SU-DHL-6 (cell line): Measurements from ENCODE around the gene C1QTNF6.

ENCODE experiments used
- H2AFZ ChIP-seq: fragments of 200-600 bp; sonication (generic); 2 replicates; pipeline ENCODE4 v1.6.1; 2014; ENCODE audit warnings: low read depth, mild to moderate bottlenecking, moderate library complexity, mixed read lengths, antibody characterized with exemption, low read length; ENCODE audit not compliant: severe bottlenecking
- H3F3A ChIP-seq: fragments of 200-600 bp; shearing (Covaris generic); 2 replicates; pipeline ENCODE4 v1.6.0; 2016; ENCODE audit warnings: antibody characterized with exemption, mild to moderate bottlenecking; ENCODE audit not compliant: insufficient read depth
- H3K27ac ChIP-seq: fragments of 200-600 bp; sonication (generic); 2 replicates; pipeline ENCODE4 v1.5.1; 2016; ENCODE audit warnings: low read depth, mild to moderate bottlenecking, low read length, moderate library complexity, mixed read lengths
- H3K27me3 ChIP-seq: fragments of 200-600 bp; sonication (generic), shearing (Covaris generic); 2 replicates; pipeline ENCODE4 v1.6.0; 2014; ENCODE audit warnings: mild to moderate bottlenecking, low read length
- H3K36me3 ChIP-seq: fragments of 200-600 bp; sonication (generic); 2 replicates; pipeline ENCODE4 v1.6.1; 2014; ENCODE audit warnings: mild to moderate bottlenecking, low read length, mixed read lengths
- H3K4me2 ChIP-seq: fragments of 300-600, 200-600 bp; shearing (Covaris generic), sonication (generic); 2 replicates; pipeline ENCODE4 v1.6.0; 2014; ENCODE audit warnings: low read length, low read depth, mild to moderate bottlenecking; ENCODE audit not compliant: poor library complexity, severe bottlenecking
- H3K4me3 ChIP-seq: fragments of 200-600 bp; sonication (generic); 2 replicates; pipeline ENCODE4 v1.5.1; 2014; ENCODE audit warnings: antibody characterized with exemption, low read length, mild to moderate bottlenecking, mixed read lengths; ENCODE audit not compliant: insufficient read depth, poor library complexity, severe bottlenecking
- H3K79me2 ChIP-seq: fragments of 200-600 bp; sonication (generic); 2 replicates; pipeline ENCODE4 v1.6.1; 2014; ENCODE audit warnings: mild to moderate bottlenecking, low read length, moderate library complexity; ENCODE audit not compliant: insufficient read depth
- H3K9ac ChIP-seq: fragments of 200-600 bp; sonication (generic); 2 replicates; pipeline ENCODE4 v1.7.0; 2014; ENCODE audit warnings: mild to moderate bottlenecking, low read length
- H3K9me2 ChIP-seq: fragments of 200-600 bp; sonication (generic); replicated peaks from 2 replicates; pipeline ENCODE4 v1.6.1; 2014; ENCODE audit warnings: low read length; ENCODE audit not compliant: insufficient read depth
- H3K9me3 ChIP-seq: fragments of 200-600 bp; sonication (generic); 2 replicates; pipeline ENCODE4 v1.6.1; 2014; ENCODE audit warnings: low read length, mixed read lengths; ENCODE audit not compliant: insufficient read depth
- H4K20me1 ChIP-seq: fragments of 200-600 bp; sonication (generic); 2 replicates; pipeline ENCODE4 v1.6.1; 2014; ENCODE audit warnings: low read depth, mild to moderate bottlenecking, antibody characterized with exemption, low read length, moderate library complexity, mixed read lengths
- EZH2phosphoT487 ChIP-seq: fragments of 200-600 bp; sonication (generic), shearing (Covaris generic); conservative IDR thresholded peaks from 2 replicates; pipeline ENCODE4 v1.6.1; 2018; ENCODE audit warnings: mild to moderate bottlenecking, antibody characterized with exemption, low read length, moderate library complexity, mixed read lengths
- TF ChIP-seq, protein P1 (sequence below): fragments of 200-600 bp; sonication (generic); IDR thresholded peaks from one replicate; pipeline ENCODE4 v1.5.1; 2017; ENCODE audit warnings: antibody characterized with exemption, mild to moderate bottlenecking, low read length, moderate library complexity; ENCODE audit not compliant: insufficient read depth, poor library complexity, severe bottlenecking

C1QTNF6 gene

DNA sequence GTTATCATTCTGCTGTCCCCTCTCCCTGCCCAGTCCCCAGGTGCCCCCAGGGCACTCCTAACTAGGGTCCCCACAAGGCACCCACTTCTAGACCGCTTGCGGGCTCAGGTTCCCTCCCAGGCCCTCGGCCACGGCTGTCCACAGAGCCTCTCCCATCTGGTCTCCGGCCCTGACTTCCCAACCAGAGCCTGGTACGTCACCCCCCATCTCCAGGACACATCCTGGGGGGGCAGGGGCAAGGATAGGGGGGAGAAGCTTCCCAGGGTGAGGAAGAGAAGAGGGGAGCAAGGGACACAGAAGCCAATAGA is 23.8 kb upstream of the C1QTNF6 start:
- H3K9me2 ChIP-seq, result no peaks in the 10 kb centered on the region
- TF ChIP-seq EZH2phosphoT487, result no peak
- TF ChIP-seq, protein P1, sequence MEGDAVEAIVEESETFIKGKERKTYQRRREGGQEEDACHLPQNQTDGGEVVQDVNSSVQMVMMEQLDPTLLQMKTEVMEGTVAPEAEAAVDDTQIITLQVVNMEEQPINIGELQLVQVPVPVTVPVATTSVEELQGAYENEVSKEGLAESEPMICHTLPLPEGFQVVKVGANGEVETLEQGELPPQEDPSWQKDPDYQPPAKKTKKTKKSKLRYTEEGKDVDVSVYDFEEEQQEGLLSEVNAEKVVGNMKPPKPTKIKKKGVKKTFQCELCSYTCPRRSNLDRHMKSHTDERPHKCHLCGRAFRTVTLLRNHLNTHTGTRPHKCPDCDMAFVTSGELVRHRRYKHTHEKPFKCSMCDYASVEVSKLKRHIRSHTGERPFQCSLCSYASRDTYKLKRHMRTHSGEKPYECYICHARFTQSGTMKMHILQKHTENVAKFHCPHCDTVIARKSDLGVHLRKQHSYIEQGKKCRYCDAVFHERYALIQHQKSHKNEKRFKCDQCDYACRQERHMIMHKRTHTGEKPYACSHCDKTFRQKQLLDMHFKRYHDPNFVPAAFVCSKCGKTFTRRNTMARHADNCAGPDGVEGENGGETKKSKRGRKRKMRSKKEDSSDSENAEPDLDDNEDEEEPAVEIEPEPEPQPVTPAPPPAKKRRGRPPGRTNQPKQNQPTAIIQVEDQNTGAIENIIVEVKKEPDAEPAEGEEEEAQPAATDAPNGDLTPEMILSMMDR, result no peak
- no peaks in the 10 kb centered on the region for H3K27me3 ChIP-seq
- no peaks in the 10 kb centered on the region for H3K36me3 ChIP-seq
- H3F3A ChIP-seq, result no peaks in the 10 kb centered on the region
- H3K9me3 ChIP-seq, result no peaks in the 10 kb centered on the region
- no peak overlapping the region for H3K9ac ChIP-seq
- no peak overlapping the region for H3K27ac ChIP-seq
- no peak overlapping the region for H3K4me3 ChIP-seq
- H4K20me1 ChIP-seq, result no peaks in the 10 kb centered on the region
- no peaks in the 10 kb centered on the region for H3K79me2 ChIP-seq
- no peak overlapping the region for H2AFZ ChIP-seq
- H3K4me2 ChIP-seq, result no peak overlapping the region

DNA sequence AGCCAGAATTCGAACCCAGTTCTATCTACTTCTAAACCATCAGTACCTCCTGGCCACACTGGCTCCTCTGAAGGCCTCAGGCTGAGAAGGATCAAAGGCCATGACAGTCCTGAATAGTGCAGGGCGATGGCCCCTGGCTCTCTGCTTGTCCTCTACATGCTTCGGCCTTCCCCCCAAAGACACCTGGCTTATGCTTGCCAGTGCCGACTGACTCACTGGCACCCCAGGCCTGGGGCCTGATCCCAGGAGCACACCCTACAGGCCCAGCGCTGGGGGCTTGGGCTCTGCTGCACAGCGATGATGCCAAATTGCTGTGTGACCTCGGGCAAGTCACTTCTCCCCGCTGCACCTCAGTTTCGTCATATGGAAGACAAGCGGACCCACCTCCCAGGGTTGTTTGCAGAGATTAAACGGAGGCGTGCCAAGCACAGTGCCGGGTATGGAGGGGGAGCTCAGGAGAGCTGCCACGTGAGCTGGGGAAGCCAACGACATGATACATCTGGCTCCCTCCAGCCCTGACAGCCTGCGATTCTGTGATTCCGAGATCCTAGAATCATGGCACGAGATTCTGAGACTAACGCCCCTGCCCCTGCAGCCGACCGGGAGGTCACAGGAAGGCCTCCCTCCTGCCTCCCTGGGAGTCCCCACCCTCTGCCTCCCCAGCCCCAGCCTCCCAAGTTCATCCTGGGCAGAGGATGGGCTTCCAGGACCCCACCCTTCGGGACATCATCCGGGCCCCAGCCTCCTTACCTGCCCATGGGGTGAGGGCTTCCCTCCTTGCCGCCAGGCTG is 23.2 kb upstream of the C1QTNF6 start:
- Histone ChIP-seq H3K4me2 (no peak overlapping the region), H3F3A (no peaks in the 10 kb centered on the region)
- TF ChIP-seq, protein P1, result no peak
- TF ChIP-seq EZH2phosphoT487, result no peak

DNA sequence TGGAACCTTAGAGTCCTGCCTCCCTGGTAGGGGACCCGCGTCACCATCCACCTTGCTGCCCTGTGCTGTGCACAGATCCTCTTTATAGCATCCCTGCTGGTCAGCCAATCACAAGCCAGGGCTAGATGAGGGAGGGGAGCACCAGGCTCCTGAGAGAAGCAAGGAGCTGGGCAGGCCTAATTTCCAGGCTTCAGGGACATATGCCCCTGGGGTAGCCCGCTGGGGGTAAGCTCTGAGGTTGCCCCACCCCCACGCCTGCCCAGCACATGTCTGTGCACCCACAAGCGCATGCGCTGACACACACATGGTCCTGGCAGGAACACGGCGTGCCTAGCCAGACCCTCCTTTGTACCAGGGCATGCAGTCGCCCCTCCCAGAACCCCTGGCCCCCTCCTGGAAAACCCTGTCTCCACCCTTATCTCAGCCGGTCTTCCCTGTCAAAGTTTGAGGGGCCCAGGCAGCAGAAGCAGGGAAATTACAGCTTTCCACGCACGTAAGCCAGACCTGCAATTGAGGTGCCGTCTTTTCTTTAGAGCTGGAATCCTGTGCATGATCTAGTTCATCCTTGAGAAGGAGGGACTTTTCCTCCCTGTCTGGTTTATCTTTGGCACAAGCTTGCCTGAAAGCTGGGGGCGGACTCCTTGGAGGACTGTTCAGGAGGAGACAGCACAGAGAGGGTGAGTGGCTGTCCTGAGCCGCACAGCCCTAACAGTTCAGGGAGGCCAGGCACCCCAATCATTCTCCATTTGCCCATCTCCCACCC is 22.2 kb upstream of the C1QTNF6 start:
- TF ChIP-seq EZH2phosphoT487, result no peak
- TF ChIP-seq, protein P1, result no peak
- H2AFZ ChIP-seq, result no peak overlapping the region
- H3F3A ChIP-seq, result no peaks in the 10 kb centered on the region
- H3K4me3 ChIP-seq, result no peak overlapping the region
- no peak overlapping the region for H3K4me2 ChIP-seq
- no peaks in the 10 kb centered on the region for H3K79me2 ChIP-seq
- no peak overlapping the region for H3K9ac ChIP-seq
- H3K36me3 ChIP-seq, result no peaks in the 10 kb centered on the region
- no peaks in the 10 kb centered on the region for H4K20me1 ChIP-seq
- H3K27ac ChIP-seq, result no peak overlapping the region
- no peaks in the 10 kb centered on the region for H3K9me2 ChIP-seq
- H3K27me3 ChIP-seq, result no peaks in the 10 kb centered on the region
- no peaks in the 10 kb centered on the region for H3K9me3 ChIP-seq

More for the DNA sequence above, 23.2 kb upstream of the C1QTNF6 start:
- Histone ChIP-seq H3K27me3 (no peaks in the 10 kb centered on the region), H3K27ac (no peak overlapping the region), H2AFZ (no peak overlapping the region), H3K4me3 (no peak overlapping the region), H3K79me2 (no peaks in the 10 kb centered on the region), H3K36me3 (no peaks in the 10 kb centered on the region), H3K9ac (no peak overlapping the region), H3K9me3 (no peaks in the 10 kb centered on the region), H4K20me1 (no peaks in the 10 kb centered on the region), H3K9me2 (no peaks in the 10 kb centered on the region)
